GM12878 (cell line): ENCODE measurements around the gene CYP2A6. TPM values are rescaled to one million over a fixed set of nuclear protein-coding genes. Genes with fewer than 3 reads are reported as not detected.

Experiments used
- CBX5 ChIP-seq: sonication (generic); IDR thresholded peaks from 2 replicates; pipeline ENCODE4 v1.6.1; 2016; ENCODE audit warnings: low read depth, moderate library complexity, mild to moderate bottlenecking, inconsistent platforms
- DPF2 ChIP-seq: fragments of 450-650 bp; IDR thresholded peaks from 2 replicates; pipeline ENCODE4 v1.6.1; 2017; ENCODE audit warnings: mild to moderate bottlenecking
- EGR1 ChIP-seq, 2 experiments: IDR thresholded peaks; 1 replicate in 1 of 2; 2 replicates in 1 of 2; pipeline ENCODE4 v1.6.1; 2011 to 2012; ENCODE audit warnings: low read depth in 2 of 2, low read length in 2 of 2, borderline replicate concordance in 1 of 2, mild to moderate bottlenecking in 1 of 2, moderate library complexity in 1 of 2
- ETV6 ChIP-seq, 2 experiments: fragments of 450-650 bp in 1 of 2; IDR thresholded peaks in 1 of 2; conservative IDR thresholded peaks in 1 of 2; 2 replicates each; pipeline ENCODE4 v1.6.1; 2014; ENCODE audit warnings: antibody characterized with exemption in 1 of 2, borderline replicate concordance in 1 of 2, low read depth in 1 of 2, mild to moderate bottlenecking in 1 of 2, moderate library complexity in 1 of 2
- IRF4 ChIP-seq: IDR thresholded peaks from 2 replicates; pipeline ENCODE4 v1.6.1; 2011; ENCODE audit warnings: low read depth, low read length
- KAT2A ChIP-seq: conservative IDR thresholded peaks from 2 replicates; pipeline ENCODE4 v1.6.1; 2011; ENCODE audit warnings: low read depth, low read length; ENCODE audit not compliant: control insufficient read depth
- MEF2B ChIP-seq: fragments of 450-650 bp; IDR thresholded peaks from 2 replicates; pipeline ENCODE4 v1.6.1; 2018; ENCODE audit warnings: mild to moderate bottlenecking, moderate library complexity; ENCODE audit not compliant: partially characterized antibody, poor library complexity, severe bottlenecking
- MXI1 ChIP-seq: fragments of 150-350 bp; IDR thresholded peaks from 2 replicates; pipeline ENCODE4 v1.6.1; 2011; ENCODE audit warnings: low read depth, mild to moderate bottlenecking, inconsistent platforms, low read length, improper control_type of control experiment
- PAX8 ChIP-seq: fragments of 450-650 bp; IDR thresholded peaks from 2 replicates; pipeline ENCODE4 v1.6.1; 2017; ENCODE audit warnings: mild to moderate bottlenecking, moderate library complexity
- RBBP5 ChIP-seq: fragments of 200-600 bp; sonication (generic); conservative IDR thresholded peaks from 2 replicates; pipeline ENCODE4 v1.6.1; 2016
- ZNF622 ChIP-seq: fragments of 450-650 bp; IDR thresholded peaks from 2 replicates; pipeline ENCODE4 v1.6.1; 2017; ENCODE audit warnings: mild to moderate bottlenecking, inconsistent platforms
- ZZZ3 ChIP-seq: IDR thresholded peaks from 2 replicates; pipeline ENCODE4 v1.6.1; 2011; ENCODE audit warnings: low read depth; ENCODE audit not compliant: control insufficient read depth, insufficient read length
- polyA plus RNA-seq, 11 experiments: library from polyadenylated mRNA; depleted of rRNA in 4 of 11; unstranded in 6 of 11; stranded (reverse) in 5 of 11; fragments of >200 nt; fragmentation: Nextera tagmentation in 4 of 11; fragmentation: Illumina TruSeq in 1 of 11; extraction: Ambion mirVana in 4 of 11; extraction: Trizol in 1 of 11; gene quantifications; 1 replicate in 1 of 11; 2 replicates in 10 of 11; pipeline versions ENCODE4 v1.2.1 to v1.2.3, GENCODE V29; 2011 to 2016; ENCODE audit warnings: inconsistent platforms in 2 of 11, missing spikeins in 2 of 11, low read depth in 1 of 11
- total RNA-seq, 4 experiments: library from RNA; depleted of rRNA in 3 of 4; stranded (reverse); fragments of >200 nt in 3 of 4; fragmentation: Illumina TruSeq in 1 of 4; extraction: Trizol in 1 of 4; gene quantifications; 2 replicates each; pipeline versions ENCODE4 v1.2.1 to v1.2.3, GENCODE V29; 2013 to 2021
- TF ChIP-seq, protein P1 (sequence below): fragments of 450-650 bp; formaldehyde crosslinking; IDR thresholded peaks from 2 replicates; pipeline ENCODE4 v1.4.0; 2020; ENCODE audit warnings: mild to moderate bottlenecking, moderate library complexity
- TF ChIP-seq, protein P2 (sequence below): IDR thresholded peaks from 2 replicates; pipeline ENCODE4 v1.6.1; 2012; ENCODE audit warnings: low read depth, low read length, improper control_type of control experiment
- TF ChIP-seq, protein P3 (sequence below): fragments of 450-650 bp; IDR thresholded peaks from 2 replicates; pipeline ENCODE4 v1.6.1; 2017; ENCODE audit warnings: mild to moderate bottlenecking, low read depth, inconsistent platforms; ENCODE audit not compliant: poor library complexity, severe bottlenecking
- TF ChIP-seq, protein P4 (sequence below): IDR thresholded peaks from 2 replicates; pipeline ENCODE4 v1.6.1; 2011; ENCODE audit warnings: borderline replicate concordance, low read depth, mild to moderate bottlenecking, moderate library complexity, mixed read lengths, low read length; ENCODE audit not compliant: insufficient read depth; ENCODE audit errors: extremely low read length
- TF ChIP-seq, protein P5 (sequence below): fragments of 450-650 bp; IDR thresholded peaks from 2 replicates; pipeline ENCODE4 v1.6.1; 2016; ENCODE audit warnings: mild to moderate bottlenecking
- TF ChIP-seq, protein P6 (sequence below): IDR thresholded peaks from 2 replicates; pipeline ENCODE4 v1.6.1; 2011; ENCODE audit warnings: mild to moderate bottlenecking, low read depth, low read length, moderate library complexity; ENCODE audit not compliant: insufficient replicate concordance

The CYP2A6 gene
- total and polyA plus RNA-seq, 10 of the 15 experiments (the other 5 are each of a cell fraction or from before 2014, with no cell fraction given): 0.97 TPM; not detected in 9

DNA sequence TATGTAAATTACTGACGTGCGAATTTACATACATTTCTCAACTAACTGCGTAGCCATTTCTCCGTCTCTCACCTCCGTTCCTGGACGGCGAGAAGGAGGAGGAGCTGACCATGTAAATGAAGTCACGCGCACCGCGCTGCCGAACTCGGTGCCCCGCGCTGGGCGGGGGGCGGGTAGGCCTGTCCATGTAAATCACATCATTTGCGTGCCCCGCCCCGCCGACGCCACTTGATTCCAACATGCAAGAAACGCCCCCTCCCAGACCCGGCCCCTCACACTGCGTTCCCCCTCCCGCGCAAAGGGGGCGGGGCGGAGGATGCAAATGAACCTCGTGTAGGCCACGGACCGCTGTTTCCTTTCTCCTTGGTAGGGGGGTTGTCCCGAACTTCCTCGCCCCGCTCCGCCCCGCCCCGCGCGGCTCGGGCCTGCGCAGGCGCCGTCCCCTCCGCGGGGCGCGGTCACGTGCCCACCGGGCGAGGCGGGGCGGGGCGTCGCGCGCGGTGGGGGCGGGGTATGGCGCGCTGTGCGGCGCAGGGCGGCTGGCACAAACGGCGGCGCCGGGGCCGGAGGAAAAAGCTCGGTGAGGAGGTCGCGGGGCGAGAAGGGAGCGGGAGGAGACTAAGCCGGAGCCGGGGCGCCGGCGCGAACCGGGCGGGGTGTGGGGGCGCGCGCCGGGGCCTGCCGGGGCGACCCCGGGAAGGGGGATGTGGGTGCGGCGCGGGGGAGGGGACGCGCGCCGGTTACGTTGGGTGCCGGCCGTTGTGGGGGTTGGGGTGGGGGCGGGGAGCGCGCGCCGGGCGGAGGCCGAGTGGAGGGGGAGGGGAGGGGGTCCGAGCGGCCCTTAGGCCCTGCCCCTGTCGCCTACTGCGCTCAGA, 51.3 kb downstream of the CYP2A6 start, which contains the start of gene EGLN2 (continued):
- TF ChIP-seq, protein P1, sequence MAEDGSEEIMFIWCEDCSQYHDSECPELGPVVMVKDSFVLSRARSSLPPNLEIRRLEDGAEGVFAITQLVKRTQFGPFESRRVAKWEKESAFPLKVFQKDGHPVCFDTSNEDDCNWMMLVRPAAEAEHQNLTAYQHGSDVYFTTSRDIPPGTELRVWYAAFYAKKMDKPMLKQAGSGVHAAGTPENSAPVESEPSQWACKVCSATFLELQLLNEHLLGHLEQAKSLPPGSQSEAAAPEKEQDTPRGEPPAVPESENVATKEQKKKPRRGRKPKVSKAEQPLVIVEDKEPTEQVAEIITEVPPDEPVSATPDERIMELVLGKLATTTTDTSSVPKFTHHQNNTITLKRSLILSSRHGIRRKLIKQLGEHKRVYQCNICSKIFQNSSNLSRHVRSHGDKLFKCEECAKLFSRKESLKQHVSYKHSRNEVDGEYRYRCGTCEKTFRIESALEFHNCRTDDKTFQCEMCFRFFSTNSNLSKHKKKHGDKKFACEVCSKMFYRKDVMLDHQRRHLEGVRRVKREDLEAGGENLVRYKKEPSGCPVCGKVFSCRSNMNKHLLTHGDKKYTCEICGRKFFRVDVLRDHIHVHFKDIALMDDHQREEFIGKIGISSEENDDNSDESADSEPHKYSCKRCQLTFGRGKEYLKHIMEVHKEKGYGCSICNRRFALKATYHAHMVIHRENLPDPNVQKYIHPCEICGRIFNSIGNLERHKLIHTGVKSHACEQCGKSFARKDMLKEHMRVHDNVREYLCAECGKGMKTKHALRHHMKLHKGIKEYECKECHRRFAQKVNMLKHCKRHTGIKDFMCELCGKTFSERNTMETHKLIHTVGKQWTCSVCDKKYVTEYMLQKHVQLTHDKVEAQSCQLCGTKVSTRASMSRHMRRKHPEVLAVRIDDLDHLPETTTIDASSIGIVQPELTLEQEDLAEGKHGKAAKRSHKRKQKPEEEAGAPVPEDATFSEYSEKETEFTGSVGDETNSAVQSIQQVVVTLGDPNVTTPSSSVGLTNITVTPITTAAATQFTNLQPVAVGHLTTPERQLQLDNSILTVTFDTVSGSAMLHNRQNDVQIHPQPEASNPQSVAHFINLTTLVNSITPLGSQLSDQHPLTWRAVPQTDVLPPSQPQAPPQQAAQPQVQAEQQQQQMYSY: no peak
- no peak for TF ChIP-seq ZZZ3
- TF ChIP-seq, protein P2, sequence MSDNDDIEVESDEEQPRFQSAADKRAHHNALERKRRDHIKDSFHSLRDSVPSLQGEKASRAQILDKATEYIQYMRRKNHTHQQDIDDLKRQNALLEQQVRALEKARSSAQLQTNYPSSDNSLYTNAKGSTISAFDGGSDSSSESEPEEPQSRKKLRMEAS: peak; percentile 80; the same call in 1 of the 2 replicates
- 0 out of 2 replicates have a peak, but pooled peaks have one; percentile 22 for TF ChIP-seq MXI1
- TF ChIP-seq MEF2B: no peak
- TF ChIP-seq ETV6 (conservative IDR thresholded peaks at IDR 0.05 in 1 of 2, IDR thresholded peaks at IDR 0.05 in 1 of 2; ENCODE audit: borderline replicate concordance in 1 of 2, low read depth in 1 of 2): no peak
- TF ChIP-seq, protein P3, sequence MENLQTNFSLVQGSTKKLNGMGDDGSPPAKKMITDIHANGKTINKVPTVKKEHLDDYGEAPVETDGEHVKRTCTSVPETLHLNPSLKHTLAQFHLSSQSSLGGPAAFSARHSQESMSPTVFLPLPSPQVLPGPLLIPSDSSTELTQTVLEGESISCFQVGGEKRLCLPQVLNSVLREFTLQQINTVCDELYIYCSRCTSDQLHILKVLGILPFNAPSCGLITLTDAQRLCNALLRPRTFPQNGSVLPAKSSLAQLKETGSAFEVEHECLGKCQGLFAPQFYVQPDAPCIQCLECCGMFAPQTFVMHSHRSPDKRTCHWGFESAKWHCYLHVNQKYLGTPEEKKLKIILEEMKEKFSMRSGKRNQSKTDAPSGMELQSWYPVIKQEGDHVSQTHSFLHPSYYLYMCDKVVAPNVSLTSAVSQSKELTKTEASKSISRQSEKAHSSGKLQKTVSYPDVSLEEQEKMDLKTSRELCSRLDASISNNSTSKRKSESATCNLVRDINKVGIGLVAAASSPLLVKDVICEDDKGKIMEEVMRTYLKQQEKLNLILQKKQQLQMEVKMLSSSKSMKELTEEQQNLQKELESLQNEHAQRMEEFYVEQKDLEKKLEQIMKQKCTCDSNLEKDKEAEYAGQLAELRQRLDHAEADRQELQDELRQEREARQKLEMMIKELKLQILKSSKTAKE: no peak
- TF ChIP-seq, protein P4, sequence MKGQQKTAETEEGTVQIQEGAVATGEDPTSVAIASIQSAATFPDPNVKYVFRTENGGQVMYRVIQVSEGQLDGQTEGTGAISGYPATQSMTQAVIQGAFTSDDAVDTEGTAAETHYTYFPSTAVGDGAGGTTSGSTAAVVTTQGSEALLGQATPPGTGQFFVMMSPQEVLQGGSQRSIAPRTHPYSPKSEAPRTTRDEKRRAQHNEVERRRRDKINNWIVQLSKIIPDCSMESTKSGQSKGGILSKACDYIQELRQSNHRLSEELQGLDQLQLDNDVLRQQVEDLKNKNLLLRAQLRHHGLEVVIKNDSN: peak; percentile 92
- no peak for TF ChIP-seq IRF4
- TF ChIP-seq EGR1 (IDR thresholded peaks at IDR 0.05; ENCODE audit: borderline replicate concordance in 1 of 2, low read depth in 2 of 2, low read length in 2 of 2): peak in 1 of 2 experiments; percentile 56; a peak in 1 of 3 replicates
- TF ChIP-seq ZNF622: no peak
- TF ChIP-seq PAX8: no peak
- TF ChIP-seq KAT2A: no peak
- TF ChIP-seq, protein P5, sequence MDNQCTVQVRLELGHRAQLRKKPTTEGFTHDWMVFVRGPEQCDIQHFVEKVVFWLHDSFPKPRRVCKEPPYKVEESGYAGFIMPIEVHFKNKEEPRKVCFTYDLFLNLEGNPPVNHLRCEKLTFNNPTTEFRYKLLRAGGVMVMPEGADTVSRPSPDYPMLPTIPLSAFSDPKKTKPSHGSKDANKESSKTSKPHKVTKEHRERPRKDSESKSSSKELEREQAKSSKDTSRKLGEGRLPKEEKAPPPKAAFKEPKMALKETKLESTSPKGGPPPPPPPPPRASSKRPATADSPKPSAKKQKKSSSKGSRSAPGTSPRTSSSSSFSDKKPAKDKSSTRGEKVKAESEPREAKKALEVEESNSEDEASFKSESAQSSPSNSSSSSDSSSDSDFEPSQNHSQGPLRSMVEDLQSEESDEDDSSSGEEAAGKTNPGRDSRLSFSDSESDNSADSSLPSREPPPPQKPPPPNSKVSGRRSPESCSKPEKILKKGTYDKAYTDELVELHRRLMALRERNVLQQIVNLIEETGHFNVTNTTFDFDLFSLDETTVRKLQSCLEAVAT: no peak
- TF ChIP-seq, protein P6, sequence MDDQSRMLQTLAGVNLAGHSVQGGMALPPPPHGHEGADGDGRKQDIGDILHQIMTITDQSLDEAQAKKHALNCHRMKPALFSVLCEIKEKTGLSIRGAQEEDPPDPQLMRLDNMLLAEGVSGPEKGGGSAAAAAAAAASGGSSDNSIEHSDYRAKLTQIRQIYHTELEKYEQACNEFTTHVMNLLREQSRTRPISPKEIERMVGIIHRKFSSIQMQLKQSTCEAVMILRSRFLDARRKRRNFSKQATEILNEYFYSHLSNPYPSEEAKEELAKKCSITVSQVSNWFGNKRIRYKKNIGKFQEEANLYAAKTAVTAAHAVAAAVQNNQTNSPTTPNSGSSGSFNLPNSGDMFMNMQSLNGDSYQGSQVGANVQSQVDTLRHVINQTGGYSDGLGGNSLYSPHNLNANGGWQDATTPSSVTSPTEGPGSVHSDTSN: peak; percentile 7
- no peak for TF ChIP-seq RBBP5
- no peak for TF ChIP-seq CBX5
- TF ChIP-seq DPF2: no peak
